ENCODE data around the gene CFAP20.
"Not testable (repeated sequence)": the region's sequence is repeated elsewhere in the genome, so short reads cannot be mapped to it uniquely, and the experiment has no call there.

CFAP20 gene

GRCh38 chr16:58085171-58085570 is 44.0 kb downstream of the CFAP20 start:
- Mint-ChIP-seq H3K4me1 (no peaks in the 10 kb centered on the region), H3K27ac (no peak overlapping the region), H3K27me3 (ENCODE audit: low read depth) (no peaks in the 10 kb centered on the region), H3K9me3 (no peaks in the 10 kb centered on the region), H3K36me3 (ENCODE audit: low read depth) (no peaks in the 10 kb centered on the region), H3K4me3 (no peak overlapping the region)
- no peak for TF ChIP-seq CTCF (IDR thresholded peaks at IDR 0.05; ENCODE audit: unreplicated experiment in 3 of 3)

DNA sequence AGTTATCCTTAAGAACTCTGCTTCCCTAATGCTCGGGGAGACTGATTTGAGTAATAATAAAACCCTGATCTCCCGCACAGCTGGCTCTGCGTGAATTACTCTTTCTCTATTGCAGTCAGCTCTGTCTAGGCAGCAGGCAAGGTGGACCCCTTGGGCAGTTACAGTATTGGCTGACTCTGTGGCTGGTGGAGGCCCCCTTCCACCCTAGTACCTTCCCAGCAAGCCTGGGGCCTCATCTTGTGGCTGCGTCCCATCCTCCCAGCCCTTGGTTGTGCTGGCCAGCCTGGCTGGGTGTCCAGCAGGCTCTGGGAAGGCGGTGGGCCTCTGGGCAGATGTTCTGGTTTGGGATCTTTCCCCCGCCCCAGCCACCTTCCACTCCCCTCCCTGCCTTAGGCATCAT is 44.5 kb downstream of the CFAP20 start:
- no peaks in the 10 kb centered on the region for H3K9me3 Mint-ChIP-seq
- H3K27me3 Mint-ChIP-seq (ENCODE audit: low read depth) = no peaks in the 10 kb centered on the region
- H3K4me1 Mint-ChIP-seq = no peaks in the 10 kb centered on the region
- TF ChIP-seq CTCF (IDR thresholded peaks at IDR 0.05; ENCODE audit: unreplicated experiment in 3 of 3) = no peak
- no peak overlapping the region for H3K27ac Mint-ChIP-seq
- no peaks in the 10 kb centered on the region for H3K36me3 Mint-ChIP-seq (ENCODE audit: low read depth)
- no peak overlapping the region for H3K4me3 Mint-ChIP-seq

GRCh38 chr16:58082381-58082780 is 46.8 kb downstream of the CFAP20 start:
- TF ChIP-seq CTCF (IDR thresholded peaks at IDR 0.05; ENCODE audit: unreplicated experiment in 3 of 3) = no peak
- H3K4me3 Mint-ChIP-seq = no peak overlapping the region

DNA sequence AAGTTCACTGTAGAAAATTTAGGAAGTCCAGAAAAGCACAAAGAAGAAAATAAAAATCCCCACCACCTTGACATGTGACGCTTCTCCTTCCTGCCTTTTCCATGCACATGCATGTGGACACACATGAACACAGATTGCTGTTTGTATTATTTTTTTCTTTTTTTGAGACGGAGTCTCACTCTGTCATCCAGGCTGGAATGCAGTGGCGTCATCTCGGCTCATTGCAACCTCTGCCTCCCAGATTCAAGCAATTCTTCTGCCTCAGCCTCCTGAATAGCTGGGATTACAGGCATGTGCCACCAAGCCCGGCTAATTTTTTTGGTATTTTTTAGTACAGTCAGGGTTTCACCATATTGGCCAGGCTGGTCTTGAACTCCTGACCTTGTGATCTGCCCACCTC is 48.5 kb downstream of the CFAP20 start:
- H3K36me3 Mint-ChIP-seq (ENCODE audit: low read depth); H3K4me1 Mint-ChIP-seq; H3K4me3 Mint-ChIP-seq: not testable (repeated sequence)

More at GRCh38 chr16:58082381-58082780, 46.8 kb downstream of the CFAP20 start:
- Mint-ChIP-seq H3K9me3 (peaks cover 4% of the 10 kb centered on the region), H3K4me1 (no peaks in the 10 kb centered on the region), H3K27ac (no peak overlapping the region), H3K27me3 (ENCODE audit: low read depth) (peaks cover 3% of the 10 kb centered on the region), H3K36me3 (ENCODE audit: low read depth) (no peaks in the 10 kb centered on the region)

GRCh38 chr16:58077796-58078195 is 51.4 kb downstream of the CFAP20 start:
- Mint-ChIP-seq H3K27me3 (ENCODE audit: low read depth) (peaks cover 3% of the 10 kb centered on the region), H3K4me1 (no peaks in the 10 kb centered on the region)

More for the DNA sequence above, 48.5 kb downstream of the CFAP20 start:
- H3K27me3 Mint-ChIP-seq (ENCODE audit: low read depth); H3K27ac Mint-ChIP-seq: not testable (repeated sequence)
- H3K9me3 Mint-ChIP-seq = peaks cover 14% of the 10 kb centered on the region

GRCh38 chr16:58076514-58076913 is 52.7 kb downstream of the CFAP20 start:
- no peak for TF ChIP-seq CTCF (IDR thresholded peaks at IDR 0.05; ENCODE audit: unreplicated experiment in 3 of 3)
- H3K27me3 Mint-ChIP-seq (ENCODE audit: low read depth) = peaks cover 3% of the 10 kb centered on the region
- H3K4me1 Mint-ChIP-seq = no peaks in the 10 kb centered on the region
- peaks cover 27% of the 10 kb centered on the region for H3K9me3 Mint-ChIP-seq
- no peak overlapping the region for H3K27ac Mint-ChIP-seq
- no peak overlapping the region for H3K4me3 Mint-ChIP-seq
- no peaks in the 10 kb centered on the region for H3K36me3 Mint-ChIP-seq (ENCODE audit: low read depth)

More at GRCh38 chr16:58077796-58078195, 51.4 kb downstream of the CFAP20 start:
- no peak for TF ChIP-seq CTCF (IDR thresholded peaks at IDR 0.05; ENCODE audit: unreplicated experiment in 3 of 3)
- H3K9me3 Mint-ChIP-seq = peaks cover 22% of the 10 kb centered on the region
- H3K27ac Mint-ChIP-seq = no peak overlapping the region
- H3K4me3 Mint-ChIP-seq = no peak overlapping the region
- no peaks in the 10 kb centered on the region for H3K36me3 Mint-ChIP-seq (ENCODE audit: low read depth)

Measured in nephron (organoid).